Inflammatory macrophage treated with lipopolysaccharide for 1 hour (primary cell): ENCODE data around the gene SEC24C.
"Not testable (repeated sequence)": the region's sequence is repeated elsewhere in the genome, so short reads cannot be mapped to it uniquely, and the experiment has no call there.

Experiments used
- DNase-seq, 2 donors: peaks; one replicate each; pipeline ENCODE4 v3.0.0-alpha.2; 2020 to 2022

Gene SEC24C

DNA sequence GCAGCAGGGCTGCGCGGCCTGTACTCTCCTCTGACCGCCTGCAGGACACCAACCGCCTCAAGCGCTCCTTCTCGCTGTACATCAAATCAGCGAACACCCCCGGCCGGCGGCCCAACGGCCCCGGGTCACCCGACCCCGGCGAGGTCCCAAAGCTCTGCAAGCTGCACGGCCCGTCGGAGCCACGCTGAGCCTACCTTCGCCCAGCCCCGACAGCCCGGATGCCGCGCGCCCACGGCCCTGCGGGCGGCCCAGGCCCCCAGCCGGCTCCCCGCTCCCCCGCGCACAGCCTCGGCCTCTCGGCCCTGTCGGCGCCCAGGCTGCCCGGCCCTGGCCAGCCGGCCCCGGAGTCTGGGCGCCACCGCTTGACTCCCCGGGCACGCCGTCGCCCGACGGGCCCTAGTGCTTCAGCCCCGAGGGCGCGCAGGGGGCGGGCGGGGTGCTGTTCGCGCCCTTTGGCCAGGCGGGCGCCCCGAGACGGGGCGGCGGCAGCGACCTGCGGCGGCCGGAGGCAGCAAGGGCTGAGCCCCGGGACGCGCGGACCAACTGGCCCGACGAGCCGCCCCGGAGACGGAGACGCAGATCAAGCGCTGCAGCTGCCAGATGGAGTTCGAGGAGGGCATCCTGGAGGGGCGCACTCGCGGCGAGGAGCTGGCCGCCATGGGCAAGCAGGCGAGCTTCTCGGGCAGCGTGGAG, 11.1 kb upstream of the SEC24C start:
- no peak for DNase-seq

- DNase-seq = no peak
Observed at GRCh38 chr10:73734028-73734720, 10.0 kb upstream of the SEC24C start.

GRCh38 chr10:73734796-73735305, 9.3 kb upstream of the SEC24C start:
- no peak for DNase-seq

GRCh38 chr10:73740501-73741254, 3.5 kb upstream of the SEC24C start:
- not testable (repeated sequence) for DNase-seq

DNA sequence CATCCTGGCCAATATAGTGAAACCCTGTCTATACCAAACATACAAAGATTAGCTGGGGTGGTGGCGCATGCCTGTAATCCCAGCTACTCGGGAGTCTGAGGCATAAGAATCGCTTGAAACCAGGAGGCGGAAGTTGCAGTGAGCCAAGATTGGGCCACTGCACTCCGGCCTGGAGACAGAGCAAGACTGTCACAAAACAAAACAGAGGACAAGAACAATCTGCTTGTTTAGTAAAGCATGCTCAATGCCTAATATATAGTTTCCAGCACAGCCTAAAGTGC, 1.8 kb upstream of the SEC24C start:
- DNase-seq = no peak

GRCh38 chr10:73743327-73743904, 756 bp upstream of the SEC24C start:
- peak in 1 of 2 donors; percentile 5 for DNase-seq

DNA sequence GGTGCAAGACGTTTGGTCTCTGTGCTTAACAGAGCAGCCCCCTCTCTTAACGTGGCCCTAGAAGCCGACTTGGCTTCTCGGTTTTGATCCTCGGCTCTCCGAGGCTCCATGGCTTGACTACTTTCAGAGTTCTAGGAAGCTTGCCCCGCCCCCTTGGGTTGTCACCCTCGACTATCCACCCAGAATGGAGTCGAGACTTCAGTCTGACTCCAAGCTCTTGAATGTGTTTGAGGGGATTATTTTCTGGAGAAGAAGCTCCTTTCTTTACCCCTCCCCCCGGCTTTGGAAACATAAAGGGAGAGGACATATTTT, 448 bp downstream of the SEC24C start:
- peak; percentile 59 to 73 for DNase-seq

- no peak for DNase-seq
Observed at GRCh38 chr10:73746721-73747120, 2.5 kb downstream of the SEC24C start.

GRCh38 chr10:73750819-73751218, 6.6 kb downstream of the SEC24C start:
- no peak for DNase-seq

DNA sequence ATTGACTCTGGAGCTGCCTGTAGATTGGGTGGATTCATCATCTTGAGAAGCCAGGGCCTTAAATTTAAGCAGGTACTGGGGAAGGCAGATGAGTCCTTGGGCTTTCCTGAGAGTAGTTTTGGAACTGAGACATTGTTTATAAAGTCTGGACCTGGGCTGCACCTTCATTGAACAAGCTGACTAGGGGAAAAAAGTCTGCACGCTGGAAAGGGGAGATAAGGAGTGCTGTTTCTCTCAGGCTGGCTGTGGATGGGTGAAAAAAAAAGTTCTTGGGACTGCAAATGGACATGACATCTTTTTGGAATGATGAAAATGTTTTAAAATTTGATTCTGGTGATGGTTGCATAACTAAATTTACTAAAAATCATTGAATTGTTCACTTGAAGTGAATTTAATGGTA, 12.0 kb downstream of the SEC24C start:
- no peak for DNase-seq

- no peak for DNase-seq
Observed at GRCh38 chr10:73758704-73759511, 14.7 kb downstream of the SEC24C start.

DNA sequence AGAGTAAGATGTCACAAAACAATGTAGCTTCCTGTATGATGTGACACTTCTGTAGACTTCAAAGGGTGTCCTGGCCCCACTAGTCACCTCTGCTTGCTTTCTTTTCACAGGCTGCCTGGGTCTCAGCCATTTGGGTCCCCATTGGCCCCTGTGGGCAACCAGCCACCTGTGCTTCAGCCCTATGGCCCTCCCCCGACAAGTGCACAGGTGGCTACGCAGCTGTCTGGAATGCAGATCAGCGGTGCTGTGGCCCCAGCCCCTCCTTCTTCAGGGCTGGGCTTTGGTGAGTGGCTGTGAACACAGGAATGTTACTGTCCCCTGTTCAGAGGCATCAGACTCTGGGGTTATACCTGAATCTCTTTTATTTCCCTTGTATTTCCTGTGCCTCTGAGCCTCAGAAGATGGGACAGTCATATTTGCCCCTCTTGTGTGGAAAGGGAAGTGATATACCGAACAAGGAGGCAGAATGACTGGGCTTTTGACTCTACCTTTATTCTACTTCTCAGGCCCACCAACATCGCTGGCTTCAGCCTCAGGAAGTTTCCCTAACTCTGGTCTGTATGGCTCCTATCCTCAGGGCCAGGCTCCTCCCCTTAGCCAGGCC, 15.4 kb downstream of the SEC24C start:
- no peak for DNase-seq

DNA sequence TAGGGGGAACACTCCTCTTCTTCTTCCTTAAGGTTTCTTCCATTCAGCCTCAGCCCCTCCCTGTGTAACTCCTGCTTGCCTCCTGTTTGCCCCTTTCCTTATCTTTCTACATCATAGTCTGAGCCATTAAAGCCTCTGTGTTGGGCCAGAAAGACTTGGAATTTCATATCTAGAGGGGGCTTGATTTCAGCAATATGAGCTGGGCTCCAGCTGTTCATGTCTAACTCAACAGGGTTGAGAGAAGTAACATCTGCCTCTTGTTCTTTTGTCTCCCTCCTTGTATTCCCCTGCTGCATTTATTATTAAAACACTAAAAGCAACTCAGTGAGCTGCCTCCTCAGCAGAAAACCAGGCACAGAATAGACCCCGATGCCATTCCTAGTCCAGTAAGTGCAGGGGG, 17.6 kb downstream of the SEC24C start:
- DNase-seq = no peak

DNA sequence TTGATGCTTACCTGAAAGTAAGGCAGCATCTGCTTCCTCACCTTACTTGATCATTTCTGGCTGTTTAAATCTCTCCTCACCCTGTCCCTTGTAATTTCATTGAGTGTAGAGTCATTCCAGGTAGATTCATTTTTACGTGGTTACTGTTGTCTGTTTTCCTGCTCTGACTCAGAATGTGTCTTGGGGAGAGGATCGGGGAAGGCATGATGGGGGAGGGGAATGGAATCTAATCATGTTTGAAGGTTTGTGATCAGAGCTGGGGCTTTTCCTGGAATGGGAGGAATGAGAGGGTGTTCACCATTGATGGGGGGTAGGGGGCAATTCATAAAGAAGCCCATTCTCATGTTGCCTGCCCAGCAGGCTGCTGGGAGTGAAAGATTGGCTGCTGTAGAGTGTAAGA, 18.7 kb downstream of the SEC24C start:
- no peak for DNase-seq

DNA sequence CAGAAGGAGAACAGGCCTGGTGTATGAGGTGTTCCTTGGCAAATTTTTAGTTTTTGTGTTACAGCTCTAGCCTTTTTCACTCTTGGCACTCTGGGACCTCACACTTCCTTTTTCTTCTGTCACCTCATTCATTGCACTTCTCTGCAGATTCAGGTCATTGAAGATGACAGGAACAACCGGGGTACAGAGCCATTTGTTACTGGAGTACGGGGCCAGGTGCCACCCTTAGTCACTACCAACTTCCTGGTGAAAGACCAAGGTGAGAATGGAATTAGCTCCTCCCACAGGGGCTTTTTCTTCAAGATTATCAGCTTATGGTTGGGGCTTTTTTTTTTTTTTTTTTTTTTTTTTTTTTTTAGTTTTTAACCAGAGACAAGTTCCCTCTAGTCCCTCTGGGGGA, 19.2 kb downstream of the SEC24C start:
- no peak for DNase-seq

- peak; percentile 44 to 59 for DNase-seq
Observed at GRCh38 chr10:73765066-73765465, 20.9 kb downstream of the SEC24C start.

GRCh38 chr10:73768881-73769280, 24.7 kb downstream of the SEC24C start:
- no peak for DNase-seq

- DNase-seq = no peak
Observed at GRCh38 chr10:73769396-73769795, 25.2 kb downstream of the SEC24C start.

- peak; percentile 11 to 89 for DNase-seq
Observed at GRCh38 chr10:73771722-73772280, 27.6 kb downstream of the SEC24C start.

DNA sequence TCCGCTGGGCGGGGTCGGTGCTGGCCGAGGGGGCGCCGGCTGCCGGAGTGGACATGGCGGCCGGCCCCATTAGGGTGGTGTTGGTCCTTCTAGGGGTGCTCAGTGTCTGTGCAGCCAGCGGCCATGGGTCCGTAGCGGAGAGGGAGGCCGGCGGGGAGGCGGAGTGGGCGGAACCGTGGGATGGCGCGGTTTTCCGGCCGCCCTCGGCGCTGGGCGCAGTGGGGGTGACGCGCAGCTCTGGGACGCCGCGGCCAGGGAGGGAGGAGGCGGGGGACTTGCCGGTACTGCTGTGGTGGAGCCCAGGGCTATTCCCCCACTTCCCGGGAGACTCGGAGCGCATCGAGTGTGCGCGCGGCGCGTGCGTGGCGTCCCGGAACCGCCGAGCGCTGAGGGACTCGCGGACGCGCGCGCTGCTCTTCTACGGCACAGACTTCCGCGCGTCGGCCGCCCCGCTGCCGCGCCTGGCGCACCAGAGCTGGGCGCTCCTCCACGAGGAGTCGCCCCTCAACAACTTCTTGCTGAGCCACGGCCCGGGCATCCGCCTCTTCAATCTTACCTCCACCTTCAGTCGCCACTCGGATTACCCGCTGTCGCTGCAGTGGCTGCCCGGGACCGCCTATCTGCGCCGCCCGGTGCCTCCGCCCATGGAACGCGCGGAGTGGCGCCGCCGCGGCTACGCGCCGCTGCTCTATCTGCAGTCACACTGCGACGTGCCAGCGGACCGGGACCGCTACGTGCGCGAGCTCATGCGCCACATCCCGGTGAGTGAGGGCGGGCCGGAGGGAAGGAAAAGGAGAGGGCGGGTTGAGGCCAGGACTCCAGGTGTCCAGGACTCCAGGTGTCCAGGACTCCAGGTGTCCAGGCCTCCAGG, 28.3 kb downstream of the SEC24C start:
- peak; percentile 91 to 93 for DNase-seq
